ENCODE measurements around the gene FHAD1.

DNA sequence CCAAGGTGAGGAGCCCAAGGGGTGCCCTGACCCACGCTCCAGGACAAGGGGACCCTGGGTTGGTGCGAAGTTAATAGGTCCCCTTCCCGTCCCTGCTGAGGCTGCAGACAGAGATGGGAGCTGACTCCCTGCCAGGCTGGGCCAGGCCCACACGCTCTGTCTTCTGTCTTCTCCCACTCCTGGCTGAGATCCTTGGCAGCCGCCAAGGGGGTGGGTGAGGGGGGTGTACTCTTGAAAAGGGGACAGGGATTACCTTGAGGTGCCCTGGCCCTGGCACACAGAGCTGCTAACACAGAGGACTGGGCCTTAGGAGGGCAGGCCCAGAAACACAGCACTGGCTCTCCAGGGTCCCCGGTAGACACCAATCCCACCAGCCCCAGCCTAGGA lies 180.2 kb downstream of the FHAD1 start:
- TF ChIP-seq POLR2A (IDR thresholded peaks at IDR 0.05): no peak
- TF ChIP-seq, protein P1, sequence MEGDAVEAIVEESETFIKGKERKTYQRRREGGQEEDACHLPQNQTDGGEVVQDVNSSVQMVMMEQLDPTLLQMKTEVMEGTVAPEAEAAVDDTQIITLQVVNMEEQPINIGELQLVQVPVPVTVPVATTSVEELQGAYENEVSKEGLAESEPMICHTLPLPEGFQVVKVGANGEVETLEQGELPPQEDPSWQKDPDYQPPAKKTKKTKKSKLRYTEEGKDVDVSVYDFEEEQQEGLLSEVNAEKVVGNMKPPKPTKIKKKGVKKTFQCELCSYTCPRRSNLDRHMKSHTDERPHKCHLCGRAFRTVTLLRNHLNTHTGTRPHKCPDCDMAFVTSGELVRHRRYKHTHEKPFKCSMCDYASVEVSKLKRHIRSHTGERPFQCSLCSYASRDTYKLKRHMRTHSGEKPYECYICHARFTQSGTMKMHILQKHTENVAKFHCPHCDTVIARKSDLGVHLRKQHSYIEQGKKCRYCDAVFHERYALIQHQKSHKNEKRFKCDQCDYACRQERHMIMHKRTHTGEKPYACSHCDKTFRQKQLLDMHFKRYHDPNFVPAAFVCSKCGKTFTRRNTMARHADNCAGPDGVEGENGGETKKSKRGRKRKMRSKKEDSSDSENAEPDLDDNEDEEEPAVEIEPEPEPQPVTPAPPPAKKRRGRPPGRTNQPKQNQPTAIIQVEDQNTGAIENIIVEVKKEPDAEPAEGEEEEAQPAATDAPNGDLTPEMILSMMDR (IDR thresholded peaks at IDR 0.05): no peak

All from Peyer's patch (tissue), 4 donors.